H1 (cell line): ENCODE results near the gene RIBC2. TPM values are rescaled to one million over a fixed set of nuclear protein-coding genes. Genes with fewer than 3 reads are reported as not detected.
"Not testable (repeated sequence)": the region's sequence is repeated elsewhere in the genome, so short reads cannot be mapped to it uniquely, and the experiment has no call there.

Experiments used
- CTCF ChIA-PET: fragments of 300-600 bp; sonication (Branson Sonifier 250); formaldehyde crosslinking; loops from one replicate; lab custom pipeline; 2021; ENCODE audit not compliant: partially characterized antibody; lab: Charles Lee
- POLR2A ChIA-PET: fragments of 300-600 bp; sonication (Branson Sonifier 250); formaldehyde crosslinking; loops from one replicate; lab custom pipeline; 2021; ENCODE audit warnings: inconsistent platforms; ENCODE audit not compliant: partially characterized antibody; lab: Charles Lee
- DNase-seq, 2 experiments: peaks; one replicate each; pipeline versions ENCODE4 v3.0.0 to v3.0.0-alpha.2; 2010 to 2022; ENCODE audit warnings: low spot score in 2 of 2, low read depth in 1 of 2, mixed read lengths in 1 of 2
- FAIRE-seq: peaks from 2 replicates; lab custom pipeline; 2011; peaks lifted over from hg19 to GRCh38; lab: Jason Lieb, UNC
- H2AFZ ChIP-seq: 2 replicates; pipeline ENCODE4 v1.8.1; 2012; ENCODE audit warnings: low read length, inconsistent platforms
- H2AK5ac ChIP-seq: 2 replicates; pipeline ENCODE4 v1.6.1; 2013; ENCODE audit warnings: low read depth, low read length
- H2BK120ac ChIP-seq: replicated peaks from 2 replicates; pipeline ENCODE3; 2013; ENCODE audit warnings: low read depth, low read length, inconsistent platforms
- H2BK12ac ChIP-seq: 2 replicates; pipeline ENCODE4 v1.6.1; 2013; ENCODE audit warnings: low read depth, low read length
- H2BK15ac ChIP-seq: 2 replicates; pipeline ENCODE4 v1.6.1; 2013; ENCODE audit warnings: low read length
- H2BK20ac ChIP-seq: 2 replicates; pipeline ENCODE4 v1.6.1; 2013; ENCODE audit warnings: low read length
- H2BK5ac ChIP-seq: 2 replicates; pipeline ENCODE4 v1.6.1; 2013; ENCODE audit warnings: low read depth, low read length
- H3K14ac ChIP-seq: 2 replicates; pipeline ENCODE4 v1.6.1; 2013; ENCODE audit warnings: inconsistent platforms; ENCODE audit not compliant: insufficient read length
- H3K18ac ChIP-seq: 2 replicates; pipeline ENCODE4 v1.6.1; 2013; ENCODE audit warnings: low read length; ENCODE audit errors: extremely low read depth
- H3K23ac ChIP-seq: 2 replicates; pipeline ENCODE4 v1.6.1; 2013; ENCODE audit warnings: inconsistent platforms; ENCODE audit not compliant: insufficient read length
- H3K23me2 ChIP-seq: 2 replicates; pipeline ENCODE4 v1.6.1; 2013; ENCODE audit warnings: low read depth, low read length
- H3K27ac ChIP-seq: 2 replicates; pipeline ENCODE4 v1.6.1; 2011; ENCODE audit warnings: low read depth, low read length, inconsistent platforms
- H3K27me3 ChIP-seq, 4 experiments: replicated peaks in 1 of 4; 1 replicate in 1 of 4; 2 replicates in 3 of 4; pipeline versions ENCODE4 v1.6.1 to v1.8.1; 2011 to 2013; ENCODE audit warnings: low read length in 3 of 4, mild to moderate bottlenecking in 3 of 4, inconsistent platforms in 2 of 4, mixed read lengths in 2 of 4, moderate library complexity in 1 of 4; ENCODE audit not compliant: control insufficient read depth in 3 of 4, insufficient read depth in 3 of 4; ENCODE audit errors: extremely low read depth in 1 of 4
- H3K36me3 ChIP-seq, 4 experiments: 2 replicates each; pipeline versions ENCODE4 v1.6.1 to v1.8.1; 2011 to 2013; ENCODE audit warnings: mild to moderate bottlenecking in 4 of 4, low read length in 3 of 4, moderate library complexity in 2 of 4, control low read depth in 1 of 4, inconsistent platforms in 1 of 4; ENCODE audit not compliant: insufficient read depth in 4 of 4, control insufficient read depth in 2 of 4
- H3K4ac ChIP-seq: replicated peaks from 2 replicates; pipeline ENCODE3; 2013; ENCODE audit warnings: low read length, low read depth, mixed read lengths, inconsistent platforms; ENCODE audit not compliant: insufficient read length
- H3K4me1 ChIP-seq, 4 experiments: replicated peaks in 1 of 4; 1 replicate in 1 of 4; 2 replicates in 3 of 4; pipeline versions ENCODE4 v1.6.1 to v1.8.1; 2011 to 2013; ENCODE audit warnings: low read length in 3 of 4, inconsistent platforms in 2 of 4, mixed read lengths in 1 of 4; ENCODE audit not compliant: insufficient read depth in 4 of 4, control insufficient read depth in 3 of 4
- H3K4me2 ChIP-seq, 2 experiments: 2 replicates each; pipeline versions ENCODE4 v1.6.1 to v1.8.1; 2011 to 2013; ENCODE audit warnings: low read depth in 2 of 2, low read length in 2 of 2, control low read depth in 1 of 2, inconsistent platforms in 1 of 2, mild to moderate bottlenecking in 1 of 2; ENCODE audit not compliant: insufficient read depth in 1 of 2
- H3K4me3 ChIP-seq, 4 experiments: fragments of 200-600, 300-600 bp in 1 of 4; sonication (generic), shearing (Covaris generic), sonication (Bioruptor Twin) in 1 of 4; 2 replicates each; pipeline versions ENCODE4 v1.5.1 to v1.8.1; 2011 to 2016; ENCODE audit warnings: low read length in 4 of 4, low read depth in 3 of 4, control low read depth in 2 of 4, inconsistent platforms in 2 of 4, mild to moderate bottlenecking in 2 of 4, mixed read lengths in 1 of 4, moderate library complexity in 1 of 4; ENCODE audit not compliant: insufficient read depth in 2 of 4; ENCODE audit errors: extremely low read depth in 1 of 4
- H3K56ac ChIP-seq: replicated peaks from 2 replicates; pipeline ENCODE3; 2013; ENCODE audit warnings: low read depth, mild to moderate bottlenecking, mixed read lengths, low read length, inconsistent platforms; ENCODE audit not compliant: insufficient read length
- H3K79me1 ChIP-seq: 2 replicates; pipeline ENCODE4 v1.6.1; 2013; ENCODE audit warnings: low read depth, low read length, control low read depth
- H3K79me2 ChIP-seq, 2 experiments: 2 replicates each; pipeline versions ENCODE4 v1.6.1 to v1.8.1; 2012 to 2013; ENCODE audit warnings: low read length in 2 of 2, mild to moderate bottlenecking in 2 of 2, inconsistent platforms in 1 of 2; ENCODE audit not compliant: insufficient read depth in 2 of 2, control insufficient read depth in 1 of 2
- H3K9ac ChIP-seq, 4 experiments: replicated peaks in 1 of 4; 1 replicate in 1 of 4; 2 replicates in 3 of 4; pipeline versions ENCODE4 v1.6.1 to v1.8.1; 2011 to 2013; ENCODE audit warnings: low read depth in 3 of 4, low read length in 3 of 4, control low read depth in 2 of 4, mild to moderate bottlenecking in 2 of 4, moderate library complexity in 2 of 4, inconsistent platforms in 1 of 4; ENCODE audit errors: extremely low read depth in 1 of 4
- H3K9me3 ChIP-seq, 2 experiments: 2 replicates each; pipeline versions ENCODE4 v1.6.1 to v1.8.1; 2012 to 2013; ENCODE audit warnings: mild to moderate bottlenecking in 2 of 2, moderate library complexity in 2 of 2, control low read depth in 1 of 2, inconsistent platforms in 1 of 2, low read depth in 1 of 2, low read length in 1 of 2, mixed read lengths in 1 of 2; ENCODE audit not compliant: insufficient read depth in 2 of 2
- H4K20me1 ChIP-seq, 2 experiments: replicated peaks in 1 of 2; 2 replicates each; pipeline versions ENCODE3 to v1.8.1; 2011 to 2013; ENCODE audit warnings: inconsistent platforms in 2 of 2, low read length in 2 of 2, mild to moderate bottlenecking in 1 of 2; ENCODE audit not compliant: insufficient read depth in 2 of 2, control insufficient read depth in 1 of 2
- H4K5ac ChIP-seq: 2 replicates; pipeline ENCODE4 v1.6.1; 2013; ENCODE audit warnings: low read length, low read depth, mixed read lengths, inconsistent platforms; ENCODE audit not compliant: insufficient read length
- H4K8ac ChIP-seq: 2 replicates; pipeline ENCODE4 v1.8.0; 2013; ENCODE audit warnings: mild to moderate bottlenecking, moderate library complexity, low read length, inconsistent platforms; ENCODE audit not compliant: insufficient read depth; ENCODE audit errors: extremely low read depth
- H4K91ac ChIP-seq: replicated peaks from 2 replicates; pipeline ENCODE3; 2013; ENCODE audit warnings: low read length, mixed read lengths, inconsistent platforms; ENCODE audit not compliant: insufficient read length
- POU5F1 ChIP-seq: IDR thresholded peaks from 2 replicates; pipeline ENCODE4 v1.6.1; 2011; ENCODE audit warnings: low read depth, mild to moderate bottlenecking, low read length, moderate library complexity
- RFX5 ChIP-seq: IDR thresholded peaks from 2 replicates; pipeline ENCODE4 v1.6.1; 2011; ENCODE audit warnings: low read depth, low read length, improper control_type of control experiment, borderline replicate concordance
- SIRT6 ChIP-seq: IDR thresholded peaks from one replicate; pipeline ENCODE4 v1.7.1; 2012; ENCODE audit warnings: low read length, inconsistent platforms
- USF2 ChIP-seq: IDR thresholded peaks from 2 replicates; pipeline ENCODE4 v1.6.1; 2011; ENCODE audit warnings: low read length, improper control_type of control experiment
- WGBS, 2 experiments: shearing (Covaris generic) in 1 of 2; methylation state at CpG; one replicate each; pipeline versions ENCODE4 v1.1.6 to v1.1.7; 2013 to 2015; ENCODE audit warnings: low lambda C conversion rate in 2 of 2, mixed read lengths in 2 of 2, inconsistent platforms in 1 of 2, low coverage in 1 of 2, missing lambda C conversion rate in 1 of 2; ENCODE audit not compliant: insufficient replicate concordance in 2 of 2, insufficient coverage in 1 of 2, insufficient read length in 1 of 2; ENCODE audit errors: extremely low coverage in 1 of 2, missing lambda C conversion rate in 1 of 2; 5-methylcytosine and 5-hydroxymethylcytosine counted together
- polyA plus RNA-seq, 7 experiments: library from polyadenylated mRNA; depleted of rRNA in 3 of 7; stranded (reverse) in 5 of 7; unstranded in 2 of 7; fragments of >200 nt in 5 of 7; fragments of 200-250 nt in 2 of 7; gene quantifications; 1 replicate in 5 of 7; 2 replicates in 1 of 7; 4 replicates in 1 of 7; pipeline versions ENCODE4 v1.2.1 to v1.2.3, GENCODE V29; 2011 to 2013; ENCODE audit warnings: missing spikeins in 2 of 7, mixed read lengths in 2 of 7
- total RNA-seq: library from RNA; stranded (reverse); fragmentation: NEBNext Ultra II Directional; extraction: Animal tissue kit (Norgen Biotek cat#: 25700); gene quantifications from 2 replicates; pipeline ENCODE4 v1.2.1, GENCODE V29; 2021

Gene RIBC2
- total and polyA plus RNA-seq, 2 of the 8 experiments (the other 6 are each of a cell fraction or from before 2014, with no cell fraction given) = 0.79 to 2.1 TPM

- TF ChIP-seq USF2 (no peak), POU5F1 (no peak), RFX5 (no peak), SIRT6 (no peak)
Measured at GRCh38 chr22:45446216-45446615, 32.7 kb downstream of the RIBC2 start (continued).

GRCh38 chr22:45447596-45447995 is 34.1 kb downstream of the RIBC2 start:
- H4K91ac ChIP-seq, H2AFZ ChIP-seq, H3K9ac ChIP-seq, H3K56ac ChIP-seq, H3K79me2 ChIP-seq, H3K9me3 ChIP-seq, FAIRE-seq, H3K79me1 ChIP-seq, H3K27me3 ChIP-seq, H2BK5ac ChIP-seq, H2BK12ac ChIP-seq, H4K8ac ChIP-seq, POLR2A ChIA-PET, H3K14ac ChIP-seq, H2BK15ac ChIP-seq, H2BK20ac ChIP-seq, H3K23ac ChIP-seq, DNase-seq, H3K36me3 ChIP-seq, H2BK120ac ChIP-seq, H4K20me1 ChIP-seq, H3K4ac ChIP-seq, H4K5ac ChIP-seq, H3K23me2 ChIP-seq, H3K4me1 ChIP-seq, H3K27ac ChIP-seq, H2AK5ac ChIP-seq, H3K4me2 ChIP-seq, H3K18ac ChIP-seq, H3K4me3 ChIP-seq: not testable (repeated sequence)
- CTCF ChIA-PET = interaction anchor here (1.0 kb wide), 1 partner anchor 179 kb away, joined by 3 read pairs; no protein-coding TSS in a partner anchor
- WGBS, 2 experiments = 97% methylated on average over 4 of the region's 4 CpGs; no CpG with 5 or more reads in 1 of the 2 experiments
